ENCODE data around the gene FOXO3.

DNA sequence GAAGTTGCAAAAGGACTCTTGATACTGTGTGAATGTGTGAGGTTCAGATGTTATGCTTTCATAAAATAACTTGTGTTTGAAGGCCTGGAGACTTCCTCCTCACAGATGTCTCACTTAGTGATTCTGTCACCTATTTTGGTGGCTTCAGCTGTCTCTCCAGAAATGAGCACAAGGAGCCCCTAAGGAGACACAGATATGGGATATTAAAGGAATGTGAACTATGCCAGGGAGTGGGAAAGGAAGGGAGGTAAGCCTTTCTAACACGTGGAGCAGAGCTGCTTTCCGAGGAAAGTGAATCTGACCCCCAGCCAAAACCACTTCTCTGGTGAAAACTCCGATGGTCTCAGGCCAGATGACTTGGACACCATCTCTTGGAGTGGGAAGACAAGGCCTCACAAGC lies 10.5 kb upstream of the FOXO3 start:
- TF ChIP-seq HDAC2 (CRISPR knock-in tag; IDR thresholded peaks at IDR 0.05) (no peak), REST (IDR thresholded peaks at IDR 0.05; ENCODE audit: borderline replicate concordance in 1 of 2, low read depth in 1 of 2, low read length in 2 of 2) (no peak), DDIT3 (CRISPR knock-in tag; IDR thresholded peaks at IDR 0.05) (no peak), MXI1 (IDR thresholded peaks at IDR 0.05; ENCODE audit: borderline replicate concordance, low read depth, low read length) (no peak)
